Raji (cell line): ENCODE measurements around the gene STAU1.

ENCODE experiments used
- POLR2A ChIP-seq: IDR thresholded peaks from 2 replicates; pipeline ENCODE4 v1.6.1; 2011; ENCODE audit warnings: low read depth, low read length, control low read depth; ENCODE audit not compliant: insufficient read depth

STAU1 gene

GRCh38 chr20:49187851-49188641, at the start of gene STAU1:
Gene STAU1, minus strand, starts transcription at chr20:49188334. Its CDS starts 22,133 bp downstream, at chr20:49166201.
- peak; percentile 83 for TF ChIP-seq POLR2A

GRCh38 chr20:49237531-49237930, 49.4 kb upstream of the STAU1 start:
- TF ChIP-seq POLR2A = no peak

- TF ChIP-seq POLR2A = no peak
Observed at GRCh38 chr20:49236301-49236700, 48.2 kb upstream of the STAU1 start.

GRCh38 chr20:49234831-49235230, 46.7 kb upstream of the STAU1 start:
- no peak for TF ChIP-seq POLR2A

DNA sequence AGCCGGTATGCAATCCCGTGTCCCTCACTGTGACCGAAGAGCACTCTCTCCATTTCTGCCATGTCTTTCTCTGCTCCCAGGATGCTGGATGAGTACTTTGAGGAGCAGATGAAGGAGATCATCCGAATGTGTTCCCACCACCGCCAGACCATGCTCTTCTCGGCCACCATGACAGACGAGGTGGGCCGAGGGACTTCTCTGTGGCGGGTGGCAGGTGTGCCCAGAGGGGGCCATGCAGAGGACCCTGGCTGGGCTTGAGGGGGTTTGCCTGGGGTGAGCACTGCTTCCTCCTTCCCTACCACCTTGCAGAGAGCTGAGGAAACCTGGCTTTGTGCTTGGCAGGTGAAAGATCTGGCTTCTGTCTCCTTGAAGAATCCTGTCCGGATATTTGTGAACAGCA, 45.1 kb upstream of the STAU1 start:
- no peak for TF ChIP-seq POLR2A

DNA sequence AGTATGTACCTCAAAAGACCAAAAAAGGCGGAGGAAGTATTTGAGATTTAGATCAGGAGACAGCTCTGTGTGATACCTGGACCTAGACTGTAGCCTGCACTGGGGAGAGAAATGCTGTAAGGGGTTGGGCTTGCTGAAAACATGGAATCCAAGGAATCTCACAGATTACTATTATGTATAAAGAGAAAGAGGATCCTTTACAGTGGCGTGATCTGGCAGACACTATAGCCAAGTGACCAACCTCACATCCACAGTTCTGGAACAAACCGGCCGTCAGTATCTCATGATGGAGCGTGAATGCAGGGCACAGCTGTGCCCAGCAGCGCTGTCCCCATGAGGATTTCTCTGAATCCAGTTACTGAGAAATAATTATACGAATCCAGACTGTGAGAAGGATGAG, 43.3 kb upstream of the STAU1 start:
- no peak for TF ChIP-seq POLR2A

GRCh38 chr20:49230561-49231133, 42.5 kb upstream of the STAU1 start:
- TF ChIP-seq POLR2A = no peak

GRCh38 chr20:49230021-49230420, 41.9 kb upstream of the STAU1 start:
- no peak for TF ChIP-seq POLR2A

- TF ChIP-seq POLR2A = no peak
Observed at GRCh38 chr20:49229381-49229780, 41.2 kb upstream of the STAU1 start.

DNA sequence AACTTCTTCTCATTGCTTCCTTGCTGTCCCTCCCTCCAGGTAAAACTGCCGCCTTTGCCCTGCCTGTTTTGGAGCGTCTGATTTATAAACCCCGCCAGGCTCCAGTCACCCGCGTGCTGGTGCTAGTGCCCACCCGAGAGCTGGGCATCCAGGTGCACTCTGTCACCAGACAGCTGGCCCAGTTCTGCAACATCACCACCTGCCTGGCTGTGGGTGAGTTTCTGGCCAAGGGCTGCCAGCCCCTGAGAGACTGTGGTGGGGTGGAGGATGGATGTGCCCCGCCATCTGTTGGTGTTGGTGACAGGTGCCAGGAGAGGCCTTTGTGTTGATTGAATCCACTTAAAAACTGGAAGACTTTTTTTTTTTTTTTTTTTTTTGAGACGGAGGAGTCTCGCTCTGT, 40.5 kb upstream of the STAU1 start:
- TF ChIP-seq POLR2A = no peak

GRCh38 chr20:49225896-49226295, 37.8 kb upstream of the STAU1 start:
- TF ChIP-seq POLR2A = no peak

DNA sequence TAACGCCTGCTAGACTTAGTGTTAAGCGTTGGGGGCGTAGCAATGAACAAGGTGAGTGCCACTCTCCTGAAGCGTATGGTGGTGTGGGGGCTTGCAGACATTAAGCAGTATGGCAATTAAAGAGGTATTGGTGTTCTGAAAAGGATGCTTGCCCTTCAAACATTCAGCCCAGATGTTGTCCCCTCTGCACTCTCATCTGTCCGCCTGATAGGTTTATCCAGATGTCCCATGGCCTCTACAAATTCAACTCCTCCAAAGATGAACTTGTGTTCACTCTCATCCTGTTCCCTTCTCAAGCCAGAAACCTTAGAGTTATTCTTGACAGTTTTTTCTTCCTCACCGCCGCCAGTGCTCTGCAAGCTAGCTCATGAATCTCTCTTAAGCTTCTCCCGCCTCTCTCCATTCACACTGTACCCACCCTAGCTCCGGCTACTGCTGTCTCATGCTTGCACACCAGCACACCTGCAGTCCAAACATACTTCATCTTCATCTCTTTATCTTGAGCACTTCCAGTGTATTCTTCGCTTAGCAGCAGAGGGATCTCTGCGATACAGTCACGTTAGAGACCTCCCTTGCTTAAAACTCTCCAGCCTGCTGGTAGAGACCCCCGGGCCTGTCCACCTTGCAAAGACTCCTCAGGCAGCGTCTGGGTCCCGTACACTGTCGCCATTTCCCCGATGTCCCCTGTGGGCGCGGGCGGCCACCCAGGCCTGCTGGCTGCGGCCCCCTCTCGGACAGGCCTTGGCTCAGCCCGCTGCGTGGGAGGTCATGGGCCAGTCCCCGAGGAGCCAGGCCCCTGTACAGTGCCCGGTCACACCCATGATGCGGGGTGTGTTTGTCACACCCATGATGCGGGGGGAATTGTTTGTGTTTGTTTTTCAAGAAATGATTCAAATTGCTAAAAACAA, 32.0 kb upstream of the STAU1 start:
- no peak for TF ChIP-seq POLR2A

GRCh38 chr20:49219091-49219923, 31.2 kb upstream of the STAU1 start, which contains the start of gene DDX27:
Gene DDX27, plus strand, starts transcription at chr20:49219416. Its CDS starts 33 bp downstream, at chr20:49219449.
- peak; percentile 99 for TF ChIP-seq POLR2A

GRCh38 chr20:49216991-49217578, 29.0 kb upstream of the STAU1 start:
- TF ChIP-seq POLR2A = no peak
